Measurements from ENCODE around the gene COL9A1. TPM values are rescaled to one million over a fixed set of nuclear protein-coding genes. Genes with fewer than 3 reads are reported as not detected.

COL9A1 gene
- total RNA-seq, 1 experiment from 2014 or later: not detected

GRCh38 chr6:70184723-70185122 is 118.2 kb downstream of the COL9A1 start:
- Histone ChIP-seq H3K4me1 (replicated peaks; ENCODE audit: insufficient read depth) (no peaks in the 10 kb centered on the region), H3F3A (ENCODE audit: insufficient read depth, low read depth) (no peaks in the 10 kb centered on the region), H3K27me3 (ENCODE audit: insufficient read depth, low read depth) (no peaks in the 10 kb centered on the region), H2AFZ (no peak overlapping the region), H4K20me1 (ENCODE audit: insufficient read depth) (no peaks in the 10 kb centered on the region), H3K4me2 (no peak overlapping the region), H3K79me2 (ENCODE audit: low read depth) (no peaks in the 10 kb centered on the region), H3K27ac (no peak overlapping the region), H3K9me3 (ENCODE audit: insufficient read depth, low read depth) (no peaks in the 10 kb centered on the region), H3K4me3 (no peak overlapping the region), H3K36me3 (ENCODE audit: low read depth) (no peaks in the 10 kb centered on the region), H3K9me2 (ENCODE audit: insufficient read depth) (no peaks in the 10 kb centered on the region)
- ChIA-PET CTCF (no interaction called here), POLR2A (ENCODE audit: unreplicated experiment) (no interaction called here)
- no peak for DNase-seq
- no TSS peak for BruUV-seq (replicated peaks)
- no peak for TF ChIP-seq EZH2 (IDR thresholded peaks at IDR 0.05; ENCODE audit: low read depth)
- TF ChIP-seq CTCF (conservative IDR thresholded peaks at IDR 0.05): no peak
- intact Hi-C loops (cut with micrococcal nuclease; ENCODE audit: unreplicated experiment): no loop called here

GRCh38 chr6:70183538-70183937 is 119.3 kb downstream of the COL9A1 start:
- ChIA-PET CTCF (no interaction called here), POLR2A (ENCODE audit: unreplicated experiment) (no interaction called here)
- DNase-seq: no peak
- no peak overlapping the region for H3K27ac ChIP-seq
- no peak overlapping the region for H2AFZ ChIP-seq
- no peaks in the 10 kb centered on the region for H4K20me1 ChIP-seq (ENCODE audit: insufficient read depth)
- TF ChIP-seq CTCF (conservative IDR thresholded peaks at IDR 0.05) (no peak), EZH2 (IDR thresholded peaks at IDR 0.05; ENCODE audit: low read depth) (no peak)
- no peaks in the 10 kb centered on the region for H3K4me1 ChIP-seq (replicated peaks; ENCODE audit: insufficient read depth)
- H3K27me3 ChIP-seq (ENCODE audit: insufficient read depth, low read depth): no peaks in the 10 kb centered on the region
- no peak overlapping the region for H3K4me3 ChIP-seq
- H3K36me3 ChIP-seq (ENCODE audit: low read depth): no peaks in the 10 kb centered on the region
- H3K79me2 ChIP-seq (ENCODE audit: low read depth): no peaks in the 10 kb centered on the region
- H3K9me3 ChIP-seq (ENCODE audit: insufficient read depth, low read depth): no peaks in the 10 kb centered on the region
- H3F3A ChIP-seq (ENCODE audit: insufficient read depth, low read depth): no peaks in the 10 kb centered on the region
- no peaks in the 10 kb centered on the region for H3K9me2 ChIP-seq (ENCODE audit: insufficient read depth)
- no peak overlapping the region for H3K4me2 ChIP-seq
- intact Hi-C loops (cut with micrococcal nuclease; ENCODE audit: unreplicated experiment): no loop called here
- no TSS peak for BruUV-seq (replicated peaks)

- no peaks in the 10 kb centered on the region for H3K9me3 ChIP-seq (ENCODE audit: insufficient read depth, low read depth)
- no TSS peak for BruUV-seq (replicated peaks)
- H3K36me3 ChIP-seq (ENCODE audit: low read depth): no peaks in the 10 kb centered on the region
- ChIA-PET CTCF (no interaction called here), POLR2A (ENCODE audit: unreplicated experiment) (no interaction called here)
- no peak overlapping the region for H3K4me3 ChIP-seq
- H3K27ac ChIP-seq: no peak overlapping the region
- TF ChIP-seq EZH2 (IDR thresholded peaks at IDR 0.05; ENCODE audit: low read depth) (no peak), CTCF (conservative IDR thresholded peaks at IDR 0.05) (no peak)
- no peak for DNase-seq
- H3K79me2 ChIP-seq (ENCODE audit: low read depth): no peaks in the 10 kb centered on the region
- intact Hi-C loops (cut with micrococcal nuclease; ENCODE audit: unreplicated experiment): no loop called here
- no peaks in the 10 kb centered on the region for H3K9me2 ChIP-seq (ENCODE audit: insufficient read depth)
- no peak overlapping the region for H3K4me2 ChIP-seq
- H2AFZ ChIP-seq: no peak overlapping the region
- H3F3A ChIP-seq (ENCODE audit: insufficient read depth, low read depth): no peaks in the 10 kb centered on the region
- H3K27me3 ChIP-seq (ENCODE audit: insufficient read depth, low read depth): no peaks in the 10 kb centered on the region
- H4K20me1 ChIP-seq (ENCODE audit: insufficient read depth): no peaks in the 10 kb centered on the region
- no peaks in the 10 kb centered on the region for H3K4me1 ChIP-seq (replicated peaks; ENCODE audit: insufficient read depth)
Measured at GRCh38 chr6:70180901-70181599, 121.8 kb downstream of the COL9A1 start.
